Heart left ventricle (tissue), 16 donors: ENCODE data around the gene PRR16. TPM values are rescaled to one million over a fixed set of nuclear protein-coding genes. Genes with fewer than 3 reads are reported as not detected.

Experiments used
- ATAC-seq, 4 donors: fragments of 200-7000 bp; cut with Tn5 transposase; one replicate each; pipeline ENCODE4 v1.9.1; 2020 to 2022; ENCODE audit warnings: moderate library complexity in 4 of 4, mild to moderate bottlenecking in 3 of 4, moderate number of reproducible peaks in 1 of 4
- DNase-seq, 5 donors: peaks; one replicate each; pipeline ENCODE4 v3.0.0-alpha.2; 2020
- H3K27ac ChIP-seq, 12 donors: fragments of 200-600 bp; sonication (generic) in 4 of 12; one replicate each; pipeline versions ENCODE4 v1.5.0 to v1.8.0; 2016 to 2022; ENCODE audit warnings: mild to moderate bottlenecking in 2 of 12
- H3K27me3 ChIP-seq, 9 donors: fragments of 200-600 bp; sonication (generic) in 2 of 9; one replicate each; pipeline versions ENCODE4 v1.5.1 to v1.8.0; 2016 to 2022; ENCODE audit warnings: mild to moderate bottlenecking in 3 of 9
- H3K36me3 ChIP-seq, 9 donors: fragments of 200-600 bp; sonication (generic) in 2 of 9; one replicate each; pipeline versions ENCODE4 v1.5.0 to v1.8.0; 2018 to 2022; ENCODE audit warnings: mild to moderate bottlenecking in 2 of 9
- H3K4me1 ChIP-seq, 12 donors: fragments of 200-600 bp; sonication (generic) in 4 of 12; one replicate each; pipeline versions ENCODE4 v1.5.0 to v1.8.0; 2016 to 2022; ENCODE audit warnings: mild to moderate bottlenecking in 3 of 12
- H3K4me3 ChIP-seq, 12 donors: fragments of 200-600 bp; sonication (generic) in 4 of 12; one replicate each; pipeline versions ENCODE4 v1.5.0 to v1.8.0; 2017 to 2022; ENCODE audit warnings: mild to moderate bottlenecking in 9 of 12, moderate library complexity in 4 of 12
- H3K9me3 ChIP-seq, 12 donors: fragments of 200-600 bp; sonication (generic) in 4 of 12; one replicate each; pipeline versions ENCODE4 v1.5.0 to v1.8.0; 2016 to 2022; ENCODE audit warnings: mild to moderate bottlenecking in 1 of 12
- POLR2A ChIP-seq, 2 donors: fragments of 450-650 bp; IDR thresholded peaks; one replicate each; pipeline ENCODE4 v1.6.1; 2017; ENCODE audit warnings: antibody characterized with exemption in 2 of 2, mild to moderate bottlenecking in 2 of 2, moderate library complexity in 2 of 2
- WGBS, 4 donors: extraction: QIAGEN DNeasy Blood & Tissue Kit in 2 of 4; methylation state at CpG; one replicate each; pipeline versions ENCODE4 v1.1.5 to v1.1.7; 2013 to 2018; 5-methylcytosine and 5-hydroxymethylcytosine counted together
- intact Hi-C, 10 donors: fragments of 100-400 bp; cut with DNase I; formaldehyde crosslinking; loops; one replicate each; pipeline versions ENCODE4 v1.11.1 to v1.14.2; 2022
- polyA plus RNA-seq, 2 donors: library from polyadenylated mRNA; stranded (reverse); fragments of 200-250 nt; gene quantifications; one replicate each; pipeline ENCODE4 v1.2.3, GENCODE V29; 2013
- total RNA-seq, 9 donors: library from RNA; depleted of rRNA in 2 of 9; stranded (reverse); fragments of >200 nt in 2 of 9; fragmentation: NEBNext Ultra II Directional in 3 of 9; extraction: Animal tissue kit (Norgen Biotek cat#: 25700) in 3 of 9; gene quantifications; one replicate each; pipeline versions ENCODE4 v1.1.0 to v1.2.4, GENCODE V29; 2016 to 2023
- TF ChIP-seq, protein P1 (sequence below), 12 donors: fragments of 200-600 bp; sonication (generic) in 4 of 12; IDR thresholded peaks; one replicate each; pipeline versions ENCODE4 v1.5.0 to v1.8.0; 2018 to 2022; ENCODE audit warnings: antibody characterized with exemption in 12 of 12, mild to moderate bottlenecking in 5 of 12
- donor health status: ischemic (EF 13 %, LVEDD 7.1; RV severe dilation, severe dysfunction).
- donor health status: healthy with polysubstance abuse.
- donor health status: DM: no; HTN: yes; CAD: no.
- donor health status: DM: no; HTN: no; CAD: no.
- donor health status: ischemic (EF 25% LVEDD 6.9; RV normal size, moderate dysfunction).
- donor health status: ischemic (EF 25% LVEDD 5.7; RV mildly dilated, moderate dysfunction).
- donor health status: healthy.
- donor health status: DM: yes; HTN: yes; CAD: no.
- donor health status: ischemic (EF 35%, LVEDD 5.7; RV mildly dilated, moderate dysfunction).
- donor health status: nonischemic (EF 11% LVEDD 7.7; RV severe dilation, severe dysfunction).
- donor health status: DM: yes; HTN: yes; CAD: no.
- donor health status: PGD.
- donor health status: ischemic (EF 29% LVEDD 5.4; RV normal size, mild dysfunction).
- donor health status: nonischemic (EF 23%, LVEDD 6.1; RV moderate dilation, normal function).

PRR16 gene
- total and polyA plus RNA-seq, 11 donors = 4.0 to 18.8 (median 8.3) TPM

DNA sequence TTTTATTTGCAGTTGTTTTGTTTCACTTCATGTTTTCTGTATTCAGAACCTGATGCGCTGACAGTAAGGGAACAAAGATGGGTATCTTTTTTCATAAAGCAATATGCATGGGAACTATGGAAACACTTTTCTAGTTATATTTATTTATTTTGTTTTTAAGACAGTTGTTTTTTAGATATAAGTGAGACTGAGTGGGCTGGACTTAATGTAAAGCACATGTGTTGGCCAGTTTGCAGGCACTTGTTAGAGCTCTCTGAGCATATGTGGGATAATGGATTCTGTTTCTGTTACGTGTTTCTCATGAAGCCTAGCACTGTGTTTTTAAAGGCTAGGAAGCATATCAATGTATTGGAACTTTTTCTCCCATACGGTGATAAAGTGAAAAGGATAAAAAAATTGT is 164.1 kb downstream of the PRR16 start:
- 75 to 89% (median 85%) methylated on average over 3 of the region's 3 CpGs for WGBS, 4 donors
- Histone ChIP-seq H3K4me3 (no peak overlapping the region), H3K27me3 (no peaks in the 10 kb centered on the region), H3K36me3 (no peaks in the 10 kb centered on the region), H3K27ac (no peak overlapping the region), H3K9me3 (no peaks in the 10 kb centered on the region), H3K4me1 (peaks cover 0 to 10% (median 0%) of the 10 kb centered on the region in 12 donors)
- ATAC-seq (no peak), DNase-seq (no peak)
- no peak for TF ChIP-seq POLR2A (IDR thresholded peaks at IDR 0.05)
- TF ChIP-seq, protein P1, sequence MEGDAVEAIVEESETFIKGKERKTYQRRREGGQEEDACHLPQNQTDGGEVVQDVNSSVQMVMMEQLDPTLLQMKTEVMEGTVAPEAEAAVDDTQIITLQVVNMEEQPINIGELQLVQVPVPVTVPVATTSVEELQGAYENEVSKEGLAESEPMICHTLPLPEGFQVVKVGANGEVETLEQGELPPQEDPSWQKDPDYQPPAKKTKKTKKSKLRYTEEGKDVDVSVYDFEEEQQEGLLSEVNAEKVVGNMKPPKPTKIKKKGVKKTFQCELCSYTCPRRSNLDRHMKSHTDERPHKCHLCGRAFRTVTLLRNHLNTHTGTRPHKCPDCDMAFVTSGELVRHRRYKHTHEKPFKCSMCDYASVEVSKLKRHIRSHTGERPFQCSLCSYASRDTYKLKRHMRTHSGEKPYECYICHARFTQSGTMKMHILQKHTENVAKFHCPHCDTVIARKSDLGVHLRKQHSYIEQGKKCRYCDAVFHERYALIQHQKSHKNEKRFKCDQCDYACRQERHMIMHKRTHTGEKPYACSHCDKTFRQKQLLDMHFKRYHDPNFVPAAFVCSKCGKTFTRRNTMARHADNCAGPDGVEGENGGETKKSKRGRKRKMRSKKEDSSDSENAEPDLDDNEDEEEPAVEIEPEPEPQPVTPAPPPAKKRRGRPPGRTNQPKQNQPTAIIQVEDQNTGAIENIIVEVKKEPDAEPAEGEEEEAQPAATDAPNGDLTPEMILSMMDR (IDR thresholded peaks at IDR 0.05) = no peak
- intact Hi-C loops = loop anchor here in 1 of 10 donors (10.0 kb wide), 1 partner anchor 153 kb away; no protein-coding TSS in a partner anchor

DNA sequence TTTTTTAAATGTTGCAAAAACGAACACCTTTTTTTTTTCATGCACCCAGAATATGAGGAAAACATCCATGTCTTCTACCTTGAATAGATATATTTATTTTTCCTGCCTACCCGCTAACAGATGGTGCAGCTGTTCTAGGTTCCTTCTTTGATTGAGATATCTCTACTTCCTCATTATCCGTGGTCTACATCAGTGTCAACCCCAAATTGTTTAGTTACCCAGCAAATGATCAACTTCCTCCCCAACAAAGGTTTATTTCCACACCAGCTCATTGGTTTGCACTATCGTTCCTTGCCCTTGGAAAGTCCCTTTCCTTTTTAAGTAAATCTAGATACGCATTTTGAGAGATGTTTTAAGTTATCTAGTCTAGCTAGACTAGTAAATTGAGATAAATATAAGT is 166.4 kb downstream of the PRR16 start:
- 72 to 75% (median 73%) methylated on average over 5 of the region's 5 CpGs for WGBS, 4 donors
- intact Hi-C loops = no loop called here
- no peak for TF ChIP-seq POLR2A (IDR thresholded peaks at IDR 0.05)
- TF ChIP-seq, protein P1 (IDR thresholded peaks at IDR 0.05) = no peak
- no peak overlapping the region for H3K4me3 ChIP-seq
- ATAC-seq (no peak), DNase-seq (no peak)
- H3K4me1 ChIP-seq = no peaks in the 10 kb centered on the region
- H3K36me3 ChIP-seq = no peaks in the 10 kb centered on the region
- no peak overlapping the region for H3K27ac ChIP-seq
- H3K27me3 ChIP-seq = no peaks in the 10 kb centered on the region
- no peaks in the 10 kb centered on the region for H3K9me3 ChIP-seq

DNA sequence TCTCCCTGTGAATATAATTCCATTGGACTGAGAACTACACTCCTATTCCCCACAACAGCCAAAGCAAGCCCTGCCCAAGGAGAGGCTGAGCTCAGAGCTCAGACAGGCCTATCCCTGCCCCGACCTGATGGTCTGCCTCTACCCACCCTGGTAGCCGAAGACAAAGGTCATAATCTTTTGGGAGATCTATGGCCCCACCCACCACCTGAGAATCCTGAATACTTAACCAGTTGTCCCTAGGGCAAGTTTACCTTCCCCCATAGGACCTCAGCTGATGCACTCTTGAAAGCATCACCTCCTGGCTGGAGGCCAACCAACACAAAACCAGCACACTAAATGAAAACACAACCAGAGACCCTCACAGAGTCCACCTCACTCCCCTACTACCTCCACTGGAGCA is 167.5 kb downstream of the PRR16 start:
- DNase-seq (no peak), ATAC-seq (no peak)
- Histone ChIP-seq H3K9me3 (no peaks in the 10 kb centered on the region), H3K4me1 (no peaks in the 10 kb centered on the region), H3K36me3 (no peaks in the 10 kb centered on the region), H3K4me3 (no peak overlapping the region), H3K27ac (no peak overlapping the region), H3K27me3 (no peaks in the 10 kb centered on the region)
- TF ChIP-seq, protein P1 (IDR thresholded peaks at IDR 0.05) = no peak
- TF ChIP-seq POLR2A (IDR thresholded peaks at IDR 0.05) = no peak
- intact Hi-C loops = no loop called here
- 80 to 94% (median 83%) methylated on average over 2 of the region's 2 CpGs; no CpG with 5 or more reads in 1 of the 4 donors for WGBS, 4 donors

DNA sequence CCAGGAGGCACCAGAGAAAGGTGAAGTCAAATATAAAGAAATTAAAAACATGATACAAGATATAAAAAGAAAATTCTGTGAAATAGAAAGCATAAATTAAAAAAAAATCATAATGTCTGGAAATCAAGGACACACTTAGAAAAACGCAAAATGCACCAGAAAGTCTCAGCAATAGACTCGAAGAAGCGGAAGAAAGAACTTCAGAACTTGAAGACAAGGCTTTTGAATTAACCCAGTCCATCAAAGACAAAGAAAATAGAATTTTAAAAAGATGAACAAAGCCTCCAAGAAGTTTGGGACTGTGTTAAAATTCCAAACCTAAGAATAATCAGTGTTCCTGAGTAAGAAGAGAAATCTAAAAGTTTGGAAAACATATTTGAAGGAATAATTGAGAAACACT is 168.3 kb downstream of the PRR16 start:
- H3K27me3 ChIP-seq = no peaks in the 10 kb centered on the region
- no peak for ATAC-seq
- H3K4me1 ChIP-seq = no peaks in the 10 kb centered on the region
- no peak for DNase-seq
- no peaks in the 10 kb centered on the region for H3K36me3 ChIP-seq
- 88 to 91% (median 90%) methylated on average over 3 of the region's 3 CpGs for WGBS, 4 donors
- no peak overlapping the region for H3K4me3 ChIP-seq
- TF ChIP-seq, protein P1 (IDR thresholded peaks at IDR 0.05) = no peak
- no peak for TF ChIP-seq POLR2A (IDR thresholded peaks at IDR 0.05)
- H3K27ac ChIP-seq = no peak overlapping the region
- intact Hi-C loops = no loop called here
- H3K9me3 ChIP-seq = no peaks in the 10 kb centered on the region
